ENCODE data around the gene COPZ2.
"Not testable (repeated sequence)": the region's sequence is repeated elsewhere in the genome, so short reads cannot be mapped to it uniquely, and the experiment has no call there.

COPZ2 gene

DNA sequence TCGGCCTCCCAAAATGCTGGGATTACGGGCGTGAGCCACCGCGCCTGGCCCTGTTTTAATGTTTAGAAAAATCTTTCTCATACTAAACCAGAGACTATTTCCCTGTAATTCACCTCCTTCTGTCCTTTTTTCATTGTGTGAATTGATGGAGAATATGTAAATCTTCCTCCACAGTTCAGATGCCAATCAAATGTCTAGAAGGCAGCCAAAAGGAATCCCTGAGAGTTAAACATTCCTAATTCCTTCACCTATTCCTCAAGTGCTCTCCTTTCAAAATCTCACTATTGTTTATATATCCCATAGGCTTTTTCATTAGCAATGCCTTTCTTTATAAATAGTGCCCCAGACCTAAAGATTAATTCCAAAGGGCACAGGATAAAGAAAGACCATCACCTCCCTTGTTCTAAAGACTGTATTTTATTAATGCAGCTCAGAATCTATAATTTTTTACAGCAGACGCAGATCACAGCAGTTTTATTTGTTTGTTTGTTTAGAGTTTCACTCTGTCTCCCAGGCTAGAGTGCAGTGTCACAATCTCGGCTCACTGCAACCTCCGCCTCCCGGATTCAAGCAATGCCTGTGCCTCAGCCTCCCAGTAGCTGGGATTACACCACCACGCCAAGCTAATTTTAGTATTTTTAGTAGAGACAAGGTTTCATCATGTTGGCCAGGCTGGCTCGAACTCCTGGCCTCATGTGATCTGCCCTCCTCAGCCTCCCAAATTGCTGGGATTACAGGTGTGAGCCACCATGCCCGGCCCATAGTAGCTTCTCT is 30.5 kb downstream of the COPZ2 start:
- DNase-seq: no peak

DNA sequence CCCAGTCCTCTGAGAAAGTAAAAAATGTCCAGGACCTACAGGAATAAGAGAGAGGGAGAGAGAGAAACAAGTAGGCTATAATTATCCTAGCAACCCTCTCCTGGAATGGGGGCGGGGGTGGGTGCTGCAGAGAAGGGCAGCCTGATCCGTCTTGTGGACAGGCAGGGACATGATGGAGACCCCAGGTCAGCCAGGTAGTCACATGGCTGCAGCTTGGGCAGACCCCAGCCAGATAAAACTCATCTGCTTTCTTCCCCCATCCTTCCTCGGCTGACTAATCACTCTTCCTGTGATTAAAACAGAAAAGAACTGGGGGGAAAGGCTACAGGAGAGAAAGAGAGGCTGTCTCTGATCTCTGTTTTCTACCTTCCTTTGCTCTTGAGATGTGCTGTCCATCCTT is 32.6 kb downstream of the COPZ2 start:
- DNase-seq: no peak

DNA sequence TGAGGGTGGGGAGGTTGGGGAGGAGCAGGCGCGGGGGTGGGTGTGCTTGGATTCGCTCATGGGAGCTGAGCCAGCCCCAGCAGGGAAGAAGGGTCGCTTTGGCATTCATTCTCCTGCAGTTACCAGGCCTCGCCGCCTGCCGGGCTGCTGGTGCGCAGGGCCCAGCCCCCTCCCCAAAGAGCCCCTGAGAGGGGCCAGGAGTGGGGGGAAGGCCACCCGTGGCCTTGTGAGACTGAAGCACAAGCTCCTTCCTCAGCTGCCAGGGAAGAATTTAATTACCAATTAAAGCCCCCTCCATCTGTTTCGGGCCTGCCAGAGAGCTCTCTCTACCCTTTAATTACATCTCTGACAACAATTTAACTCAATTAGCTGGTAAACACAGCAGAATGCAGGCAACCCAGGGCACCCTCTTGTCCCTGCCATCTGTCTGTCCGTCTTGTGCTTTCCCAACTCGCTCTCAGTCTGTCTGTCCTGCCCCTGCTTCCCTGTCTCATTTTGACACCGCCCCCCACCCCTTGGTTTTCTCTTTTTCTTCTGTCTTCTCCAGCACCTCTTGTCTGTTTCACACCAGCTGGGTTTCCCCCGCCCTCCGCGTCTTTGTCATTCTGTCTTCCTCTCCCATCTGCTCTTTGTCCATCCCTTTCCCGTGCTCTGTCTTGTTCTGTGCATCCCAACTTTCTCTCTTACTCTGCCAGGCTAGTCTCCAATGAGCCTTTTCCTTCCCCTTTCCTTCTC is 34.0 kb downstream of the COPZ2 start:
- DNase-seq: peak; percentile 38

DNA sequence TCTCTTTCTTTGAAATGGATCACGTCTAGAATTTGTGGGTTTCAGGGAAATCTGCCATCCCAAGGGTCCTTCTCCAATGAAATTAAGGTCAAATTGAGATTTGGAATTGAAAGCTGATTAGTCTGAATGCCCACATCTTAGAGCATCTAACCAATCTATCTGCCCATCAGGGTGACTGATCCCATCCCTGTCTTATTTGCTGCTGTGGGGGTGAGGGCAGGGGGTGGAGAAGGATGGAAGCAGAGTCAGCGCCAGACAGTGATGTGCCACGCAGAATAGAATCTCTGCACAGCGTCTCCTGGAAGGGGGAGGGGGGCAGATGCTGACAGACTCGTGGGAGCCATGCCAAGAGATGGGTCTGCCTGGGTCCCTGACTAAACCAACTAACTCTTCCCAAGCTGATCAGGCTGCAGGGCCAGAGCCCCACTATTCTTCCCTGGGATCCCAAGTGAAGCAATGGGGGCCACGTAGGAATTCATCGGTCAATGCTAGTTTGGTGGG is 34.6 kb downstream of the COPZ2 start:
- no peak for DNase-seq

DNA sequence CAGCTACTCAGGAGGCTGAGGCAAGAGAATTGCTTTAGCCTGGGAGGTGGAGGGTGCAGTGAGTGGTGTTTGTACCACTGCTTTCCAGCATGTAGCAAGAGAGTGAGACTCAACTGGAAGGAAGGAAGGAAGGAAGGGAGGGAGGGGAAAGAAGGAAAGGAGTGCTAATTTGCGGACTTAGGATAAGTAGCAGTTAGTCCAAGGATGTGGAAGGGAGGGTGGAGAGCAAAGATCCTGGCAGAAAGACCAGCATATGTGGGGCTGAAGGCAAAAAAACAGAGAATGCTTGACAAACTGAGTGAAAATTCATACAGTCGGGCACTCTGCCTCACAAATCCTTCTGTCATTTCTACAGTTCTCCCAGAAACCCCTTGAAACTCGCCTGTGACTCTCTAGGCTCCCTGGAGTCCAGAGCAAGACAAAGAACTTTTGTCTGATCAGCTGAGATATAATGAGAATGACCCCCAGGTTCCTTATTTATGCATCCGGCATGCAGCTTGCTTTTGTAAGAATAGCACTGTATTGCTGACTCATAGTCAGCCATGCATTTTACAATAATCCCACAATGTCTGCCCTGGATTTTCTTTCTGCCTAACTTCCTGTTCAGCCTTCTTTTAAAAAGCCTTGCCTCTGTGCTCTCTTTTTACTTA is 35.2 kb downstream of the COPZ2 start:
- peak; percentile 37 for DNase-seq

DNA sequence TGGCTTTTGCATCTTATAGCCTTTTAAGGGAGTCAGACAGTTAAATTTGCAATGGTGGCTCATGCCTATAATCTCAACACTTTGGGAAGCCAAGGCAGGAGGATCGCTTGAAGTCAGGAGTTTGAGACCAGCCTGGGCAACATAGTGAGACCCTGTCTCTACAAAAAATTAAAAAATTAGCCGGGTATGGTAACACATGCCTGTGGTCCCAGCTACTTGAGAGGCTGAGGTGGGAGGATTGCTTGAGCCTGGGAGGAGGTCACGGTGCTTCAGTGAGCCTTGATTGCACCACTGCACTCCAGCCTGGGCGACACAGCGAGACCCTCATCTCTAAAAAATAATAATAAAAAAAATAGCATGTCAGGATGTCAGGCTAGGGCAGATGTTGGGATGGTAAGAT is 35.9 kb downstream of the COPZ2 start:
- not testable (repeated sequence) for DNase-seq

DNA sequence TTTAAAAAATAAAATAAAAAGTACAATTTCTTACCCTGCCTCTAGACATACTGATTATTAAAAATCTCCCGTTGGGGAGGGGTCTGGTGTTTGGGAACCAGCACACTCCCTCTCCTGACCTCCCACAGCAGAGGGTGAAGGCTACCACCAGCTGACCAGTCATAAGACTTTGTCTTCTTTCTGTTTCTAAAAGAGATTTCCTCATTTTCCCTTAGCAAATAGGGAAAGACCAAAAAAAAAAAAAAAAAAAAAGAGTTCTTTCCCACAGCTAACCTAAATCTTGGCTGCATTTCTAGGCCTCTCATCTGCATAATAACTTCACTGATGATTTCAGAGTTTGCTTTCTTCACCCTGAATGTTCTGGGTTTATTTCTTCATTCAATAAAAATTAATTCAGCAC is 36.4 kb downstream of the COPZ2 start:
- DNase-seq: no peak

DNA sequence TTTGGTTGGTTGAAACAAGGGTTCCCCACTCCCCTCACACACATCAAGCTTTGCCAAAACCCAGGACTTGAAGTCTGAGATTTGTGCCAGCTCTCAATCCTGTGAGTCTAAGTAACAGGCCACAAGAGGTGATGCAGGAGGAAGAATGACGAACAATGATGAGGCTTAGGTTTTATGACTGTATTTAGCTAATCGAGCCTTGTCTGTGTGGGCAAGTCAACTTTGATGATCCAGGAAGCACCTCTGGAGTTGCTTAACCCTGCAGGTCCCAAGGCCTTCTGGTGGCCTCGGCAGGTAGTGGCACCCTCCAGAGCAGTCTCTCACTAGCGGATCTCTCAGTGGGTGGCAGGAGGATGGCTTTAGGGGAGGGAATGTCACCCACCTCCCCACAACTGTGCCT is 38.0 kb downstream of the COPZ2 start:
- DNase-seq: no peak

DNA sequence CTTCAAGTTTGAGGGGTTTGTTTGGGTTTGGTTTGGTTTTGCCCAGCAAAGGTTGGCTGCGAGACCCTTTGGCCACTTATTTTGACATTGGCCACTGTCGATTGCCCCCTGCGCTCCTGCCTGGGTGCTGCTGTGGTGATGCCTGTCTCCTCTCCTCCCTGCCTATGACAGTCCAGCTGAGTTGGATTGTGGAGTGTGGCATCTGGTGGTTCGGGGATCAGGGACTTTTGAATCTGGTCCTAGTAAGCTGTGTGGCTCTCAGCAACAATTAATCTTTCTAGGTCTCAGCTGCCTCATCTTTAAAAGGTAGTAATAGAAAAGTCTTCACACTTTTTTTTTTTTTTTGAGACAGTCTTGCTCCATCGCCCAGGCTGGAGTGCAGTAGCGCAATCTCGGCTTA is 39.6 kb downstream of the COPZ2 start:
- no peak for DNase-seq

DNA sequence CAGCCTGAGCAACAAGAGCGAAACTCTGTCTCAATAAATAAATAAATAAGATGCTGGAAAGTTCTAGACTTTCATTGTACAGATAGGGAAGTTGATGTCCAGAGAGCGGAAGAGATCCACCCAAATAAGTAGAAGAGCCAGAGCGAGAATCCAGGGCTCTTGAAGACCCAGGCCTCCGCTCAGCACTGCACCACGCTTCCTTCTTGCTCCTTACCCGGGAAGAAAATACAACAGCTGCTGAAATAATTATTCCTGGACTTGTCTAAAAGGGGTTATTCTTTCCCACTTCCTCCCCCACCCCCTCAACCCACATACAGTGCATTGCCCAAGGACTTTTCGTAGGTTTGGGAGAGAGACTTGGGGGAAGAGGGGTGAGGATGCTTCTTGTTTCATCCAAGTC is 40.0 kb downstream of the COPZ2 start:
- no peak for DNase-seq

DNA sequence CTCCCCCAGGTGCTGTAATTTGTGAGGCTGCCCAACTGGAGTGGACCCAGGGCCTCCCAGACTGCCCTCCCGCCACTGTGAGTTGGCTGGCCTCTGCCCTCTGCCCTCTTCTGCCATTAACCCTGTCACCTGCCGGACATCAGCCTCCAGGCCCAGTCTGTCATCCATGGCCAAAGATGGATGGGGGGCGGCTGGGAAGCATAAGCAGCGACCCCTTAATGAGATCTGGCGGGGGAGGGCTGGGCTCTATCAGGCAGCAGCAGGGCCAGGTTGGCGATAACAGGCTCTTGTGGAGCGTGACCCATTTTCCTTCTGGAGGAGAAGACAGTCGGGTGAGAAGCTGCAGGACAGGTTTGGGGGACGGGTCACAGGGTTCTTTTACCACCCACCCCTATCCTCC is 41.4 kb downstream of the COPZ2 start:
- DNase-seq: peak; percentile 35

DNA sequence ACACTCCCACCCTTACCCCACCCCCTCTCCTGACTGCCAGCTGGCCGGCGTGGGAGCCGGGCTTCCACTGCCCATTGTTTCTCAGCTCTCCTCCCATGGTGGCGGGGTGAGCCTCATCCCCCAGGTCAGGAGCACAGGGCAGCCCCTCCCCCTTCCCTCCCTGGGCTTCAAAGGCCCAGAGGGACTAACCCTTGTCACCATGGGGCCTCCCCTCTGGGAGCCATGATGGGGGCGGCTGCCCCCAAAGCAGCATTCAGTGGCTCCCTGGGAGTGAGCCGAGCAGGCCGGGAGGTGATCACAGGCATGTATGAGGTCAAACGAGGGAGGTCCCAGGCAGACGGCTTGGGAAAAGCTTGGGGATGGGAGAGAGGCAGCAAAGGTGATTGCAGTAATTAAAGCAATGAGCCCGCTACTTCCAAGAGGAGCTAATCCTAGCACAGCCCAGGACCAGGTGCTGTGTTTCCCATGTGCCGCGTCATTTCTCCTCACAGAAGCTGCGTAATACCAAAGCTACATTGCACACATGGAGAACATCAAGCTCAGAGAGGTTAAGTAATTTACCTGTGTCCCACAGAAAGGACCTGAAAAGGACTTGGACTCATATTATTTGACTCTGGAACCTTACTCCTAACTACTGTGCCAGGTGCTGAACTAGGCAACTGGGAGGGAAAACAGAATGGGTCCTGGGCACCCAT is 42.2 kb downstream of the COPZ2 start:
- peak; percentile 51 for DNase-seq

DNA sequence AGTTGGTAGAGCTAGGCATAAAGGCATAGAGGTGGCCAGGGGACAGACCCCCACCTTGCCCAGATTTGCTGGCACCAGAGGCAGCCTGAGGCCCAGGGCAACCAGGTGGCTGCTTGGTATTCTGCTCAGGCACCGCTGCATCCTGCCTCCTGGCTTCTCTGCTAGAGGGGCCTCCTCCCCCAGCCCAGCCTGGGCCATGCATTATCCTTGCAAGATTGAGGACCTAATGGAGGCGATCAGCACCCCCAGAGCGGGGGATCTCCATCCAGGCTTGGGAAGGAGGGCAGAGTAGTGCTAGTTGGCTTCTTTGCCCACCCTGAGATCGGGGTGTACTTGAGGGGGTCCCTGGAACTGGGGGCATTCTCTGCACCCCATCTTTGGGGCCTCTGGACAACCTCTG is 42.9 kb downstream of the COPZ2 start:
- DNase-seq: peak; percentile 35

DNA sequence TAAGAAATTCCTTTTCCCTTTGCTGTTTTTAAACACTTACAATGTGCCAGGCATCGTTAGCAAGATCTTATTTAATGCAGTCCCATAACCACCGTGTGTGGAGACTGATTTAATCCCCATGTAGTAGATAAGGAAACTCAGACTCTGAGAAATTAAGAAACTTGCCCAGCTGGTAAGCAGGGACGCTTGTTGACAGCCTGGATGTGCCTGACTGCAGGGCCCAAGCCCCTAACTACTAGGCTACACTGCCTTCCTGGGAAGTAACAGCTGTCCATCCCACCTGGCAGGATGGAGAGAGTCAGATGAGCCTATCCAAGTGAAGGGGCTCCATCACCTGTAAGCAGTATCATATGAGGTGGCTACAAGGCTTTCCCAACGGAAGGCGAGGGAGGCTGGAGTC is 43.6 kb downstream of the COPZ2 start:
- DNase-seq: no peak

DNA sequence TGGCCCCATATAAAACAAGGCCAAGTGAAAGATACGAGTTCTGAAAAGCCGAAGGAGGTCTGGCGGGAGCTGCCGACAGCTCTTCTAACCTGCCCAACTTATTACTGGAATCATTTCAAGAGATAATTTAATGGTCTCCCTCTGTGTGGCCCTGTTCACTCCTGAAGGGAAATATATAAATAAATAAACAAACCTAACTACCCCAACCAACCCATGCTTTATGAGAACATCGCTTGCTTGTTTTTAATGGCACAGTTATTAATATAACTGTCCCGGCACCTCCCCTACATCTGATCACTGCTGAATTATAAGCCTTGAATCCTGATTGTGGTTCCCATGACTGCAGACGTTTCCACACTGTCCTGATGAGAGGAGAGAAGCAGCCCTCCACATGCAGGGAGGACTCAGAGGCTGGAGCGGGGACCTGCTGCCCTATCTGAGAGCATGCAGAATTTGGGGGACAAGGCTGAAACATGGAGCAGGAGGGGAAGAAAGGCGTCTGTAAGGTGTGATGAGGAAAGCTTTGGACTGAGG is 44.5 kb downstream of the COPZ2 start:
- DNase-seq: no peak

DNA sequence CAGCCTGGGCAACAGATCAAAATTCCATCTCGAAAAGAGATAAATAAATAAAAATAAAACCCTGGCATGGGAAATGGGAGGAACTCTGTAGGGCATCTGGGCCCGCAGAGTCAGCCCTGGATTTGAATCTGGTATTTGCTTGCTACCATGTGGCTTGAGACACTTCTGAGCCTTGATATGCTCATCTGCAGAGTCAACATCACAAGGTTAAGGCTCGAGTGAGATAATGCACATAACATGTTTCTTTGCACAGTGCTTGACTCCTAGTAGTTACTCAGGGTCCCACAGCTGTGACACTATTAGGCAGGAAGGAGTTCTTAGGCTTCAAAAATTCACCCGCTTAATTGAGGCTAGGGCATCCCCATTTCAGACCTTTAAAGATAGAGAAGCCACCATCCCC is 45.4 kb downstream of the COPZ2 start:
- DNase-seq: no peak

DNA sequence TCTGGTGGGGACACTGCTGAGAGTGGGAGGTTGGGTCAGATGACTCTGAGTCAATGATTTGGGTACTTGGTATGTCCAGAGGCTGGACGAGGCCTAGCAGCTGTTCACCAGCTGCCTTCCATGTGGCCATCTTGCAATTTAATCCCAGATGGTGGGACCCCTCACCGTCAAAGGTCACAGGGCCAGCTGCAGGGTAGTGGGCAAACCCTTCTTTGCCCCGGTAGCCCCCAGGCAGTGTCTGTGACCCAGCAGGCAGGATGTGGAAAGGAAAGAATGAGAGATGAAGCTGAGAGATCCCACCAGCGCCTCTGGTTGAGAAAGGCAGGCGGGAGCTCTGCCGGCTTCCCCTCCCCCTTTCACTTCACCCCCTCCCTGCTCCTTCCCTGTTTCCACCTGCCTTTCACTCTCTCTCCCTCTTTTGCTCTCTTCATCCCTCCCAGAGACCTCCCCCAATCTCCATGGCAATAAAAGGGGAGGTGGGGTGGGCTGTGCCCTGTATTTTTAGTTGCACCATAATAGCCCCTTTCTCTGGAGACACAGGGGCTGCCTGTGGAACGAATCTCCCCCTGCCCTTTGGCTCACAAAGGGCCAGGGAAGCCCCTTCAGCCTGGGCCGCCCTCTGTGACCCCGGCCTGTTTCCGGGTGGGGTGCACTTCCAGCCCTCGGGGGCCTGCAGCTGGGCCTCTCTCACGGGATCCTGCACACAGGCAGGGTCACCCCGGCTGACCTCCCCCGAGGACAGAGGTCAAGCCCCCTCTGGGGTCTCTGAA is 46.5 kb downstream of the COPZ2 start:
- peak; percentile 39 for DNase-seq

DNA sequence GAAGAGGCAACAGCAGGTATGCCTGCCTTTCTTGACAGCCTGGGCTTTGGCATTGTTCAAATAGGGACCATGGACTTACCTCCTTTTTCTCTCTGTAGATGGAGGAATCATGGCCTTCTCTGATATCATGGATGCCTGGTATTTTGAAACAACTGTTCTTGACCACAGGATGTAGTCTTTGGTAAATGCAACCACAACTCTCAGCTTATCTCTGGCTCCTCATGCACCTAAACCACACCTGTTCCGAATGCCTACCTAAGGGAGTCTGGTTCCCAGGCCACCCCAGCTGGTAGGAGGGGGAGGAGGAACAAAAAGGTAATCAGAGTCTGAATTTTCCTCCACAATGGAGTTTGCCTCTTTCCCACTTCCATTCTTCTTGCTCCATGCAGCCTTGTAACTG is 47.9 kb downstream of the COPZ2 start:
- no peak for DNase-seq

DNA sequence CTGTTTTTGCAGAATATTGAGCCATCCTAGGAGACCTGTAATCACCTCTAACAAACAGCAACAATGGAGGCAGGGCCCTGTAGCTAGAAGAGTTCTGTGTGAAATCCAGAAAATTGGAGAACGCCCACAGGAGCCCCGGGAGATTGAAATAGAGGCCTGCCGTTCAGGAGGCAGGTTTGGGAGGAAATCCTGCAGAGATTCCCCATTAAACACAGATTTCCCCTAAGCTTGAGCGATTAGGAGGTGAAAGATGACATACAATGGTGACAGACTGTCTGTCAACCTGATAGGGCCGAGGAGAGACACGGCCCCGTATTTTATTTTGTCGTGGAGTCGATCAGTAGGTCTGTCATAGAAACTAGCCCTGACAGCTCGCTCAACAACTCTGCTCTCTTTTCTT is 48.4 kb downstream of the COPZ2 start:
- DNase-seq: no peak

DNA sequence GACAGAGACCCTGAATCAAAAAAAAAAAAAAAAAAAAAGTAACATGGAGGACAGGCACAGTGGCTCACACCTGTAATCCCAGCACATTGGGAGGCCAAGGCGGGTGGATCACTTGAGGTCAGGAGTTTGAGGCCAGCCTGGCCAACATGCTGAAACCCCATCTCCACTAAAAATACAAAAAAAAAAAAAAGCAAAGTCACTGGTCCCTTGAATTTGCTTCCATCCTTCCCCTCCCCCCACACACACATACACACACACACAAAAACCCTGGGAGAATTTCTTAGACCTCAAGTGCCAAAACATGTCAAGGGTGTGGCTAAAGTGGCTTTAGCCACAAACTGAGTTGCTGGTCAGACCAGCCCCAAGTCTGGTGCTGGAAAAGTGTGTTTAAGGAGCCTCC is 49.2 kb downstream of the COPZ2 start:
- not testable (repeated sequence) for DNase-seq

DNA sequence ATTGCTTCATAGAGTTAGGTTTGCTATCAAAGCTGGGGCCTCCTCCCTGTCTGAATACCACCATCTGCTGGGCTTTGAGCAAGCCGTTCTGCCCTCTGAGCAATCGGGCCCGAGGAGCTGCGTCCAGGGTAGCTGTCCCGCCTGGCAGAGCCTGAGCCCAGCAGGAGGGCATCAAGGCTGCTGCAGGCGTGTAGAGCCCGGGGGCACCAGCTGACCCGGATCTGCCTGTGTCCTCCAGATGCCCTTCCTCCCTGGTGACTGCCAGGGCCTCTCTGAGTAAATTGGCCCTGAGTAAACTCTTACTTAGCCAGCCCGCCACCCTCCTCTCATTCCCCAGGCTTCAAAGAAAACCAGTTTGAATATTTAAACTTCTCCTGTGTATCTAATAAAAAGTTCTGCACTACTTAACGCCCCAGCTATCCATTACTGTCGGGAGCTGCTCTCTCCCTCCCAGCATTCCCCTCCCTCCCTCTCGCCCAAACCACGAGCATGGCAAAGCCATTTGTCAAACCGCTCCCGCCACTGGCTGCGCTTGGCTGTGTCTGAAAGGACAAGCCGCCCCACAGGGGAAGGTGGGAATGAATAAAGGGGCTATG is 50.3 kb downstream of the COPZ2 start:
- DNase-seq: peak; percentile 64
